ENCODE measurements around the gene MAP3K5.

DNA sequence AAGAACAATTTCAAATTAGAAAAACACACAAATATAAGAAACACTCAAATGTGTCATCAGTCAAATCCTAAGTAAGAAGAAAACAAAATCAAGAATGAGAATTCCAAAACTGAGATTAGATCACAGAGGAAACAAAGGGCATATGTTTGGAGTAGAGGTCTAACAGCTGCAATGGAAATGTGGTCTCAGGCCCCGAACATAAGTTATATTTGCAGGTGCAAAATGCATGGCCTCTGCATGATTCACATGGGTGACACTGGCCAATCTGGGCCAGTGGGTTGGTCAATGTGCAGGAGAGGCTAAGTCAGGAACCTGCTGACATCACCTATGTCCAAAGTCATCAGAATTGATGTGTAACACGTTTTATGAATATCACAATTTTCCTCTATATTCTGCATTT, 133.6 kb downstream of the MAP3K5 start:
- TF ChIP-seq, protein P1, sequence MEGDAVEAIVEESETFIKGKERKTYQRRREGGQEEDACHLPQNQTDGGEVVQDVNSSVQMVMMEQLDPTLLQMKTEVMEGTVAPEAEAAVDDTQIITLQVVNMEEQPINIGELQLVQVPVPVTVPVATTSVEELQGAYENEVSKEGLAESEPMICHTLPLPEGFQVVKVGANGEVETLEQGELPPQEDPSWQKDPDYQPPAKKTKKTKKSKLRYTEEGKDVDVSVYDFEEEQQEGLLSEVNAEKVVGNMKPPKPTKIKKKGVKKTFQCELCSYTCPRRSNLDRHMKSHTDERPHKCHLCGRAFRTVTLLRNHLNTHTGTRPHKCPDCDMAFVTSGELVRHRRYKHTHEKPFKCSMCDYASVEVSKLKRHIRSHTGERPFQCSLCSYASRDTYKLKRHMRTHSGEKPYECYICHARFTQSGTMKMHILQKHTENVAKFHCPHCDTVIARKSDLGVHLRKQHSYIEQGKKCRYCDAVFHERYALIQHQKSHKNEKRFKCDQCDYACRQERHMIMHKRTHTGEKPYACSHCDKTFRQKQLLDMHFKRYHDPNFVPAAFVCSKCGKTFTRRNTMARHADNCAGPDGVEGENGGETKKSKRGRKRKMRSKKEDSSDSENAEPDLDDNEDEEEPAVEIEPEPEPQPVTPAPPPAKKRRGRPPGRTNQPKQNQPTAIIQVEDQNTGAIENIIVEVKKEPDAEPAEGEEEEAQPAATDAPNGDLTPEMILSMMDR (IDR thresholded peaks at IDR 0.05): no peak
- no peak for TF ChIP-seq POLR2AphosphoS5 (IDR thresholded peaks at IDR 0.05)
- no peak for TF ChIP-seq POLR2A (IDR thresholded peaks at IDR 0.05; ENCODE audit: low read depth)
